Subcutaneous abdominal adipose tissue (tissue), 5 donors: ENCODE results near the gene LRMDA.
"Not testable (repeated sequence)": the region's sequence is repeated elsewhere in the genome, so short reads cannot be mapped to it uniquely, and the experiment has no call there.

Experiments
- H3K27ac ChIP-seq: one replicate; pipeline ENCODE4 v1.7.0; 2013; ENCODE audit warnings: low read depth, mild to moderate bottlenecking, inconsistent platforms, low read length, moderate library complexity
- H3K27me3 ChIP-seq, 5 donors: one replicate each; pipeline ENCODE4 v1.7.0; 2013; ENCODE audit warnings: low read length in 5 of 5, inconsistent platforms in 1 of 5; ENCODE audit not compliant: control insufficient read depth in 5 of 5, insufficient read depth in 4 of 5
- H3K36me3 ChIP-seq, 5 donors: one replicate each; pipeline ENCODE4 v1.7.0; 2013; ENCODE audit warnings: low read length in 5 of 5; ENCODE audit not compliant: control insufficient read depth in 5 of 5, insufficient read depth in 5 of 5
- H3K4me1 ChIP-seq, 5 donors: one replicate each; pipeline ENCODE4 v1.7.0; 2013; ENCODE audit warnings: low read length in 5 of 5, mild to moderate bottlenecking in 3 of 5, moderate library complexity in 1 of 5; ENCODE audit not compliant: control insufficient read depth in 5 of 5, insufficient read depth in 5 of 5
- H3K4me3 ChIP-seq, 5 donors: one replicate each; pipeline ENCODE4 v1.7.0; 2013; ENCODE audit warnings: low read length in 5 of 5, low read depth in 1 of 5
- H3K9ac ChIP-seq, 5 donors: one replicate each; pipeline ENCODE4 v1.7.0; 2013; ENCODE audit warnings: low read length in 5 of 5, mild to moderate bottlenecking in 4 of 5, moderate library complexity in 3 of 5
- H3K9me3 ChIP-seq, 5 donors: one replicate each; pipeline ENCODE4 v1.7.0; 2013; ENCODE audit warnings: low read length in 5 of 5; ENCODE audit not compliant: control insufficient read depth in 5 of 5
- donor health status: healthy.
- donor health status: healthy.
- donor health status: healthy.
- donor health status: healthy.
- donor health status: healthy.

The LRMDA gene

DNA sequence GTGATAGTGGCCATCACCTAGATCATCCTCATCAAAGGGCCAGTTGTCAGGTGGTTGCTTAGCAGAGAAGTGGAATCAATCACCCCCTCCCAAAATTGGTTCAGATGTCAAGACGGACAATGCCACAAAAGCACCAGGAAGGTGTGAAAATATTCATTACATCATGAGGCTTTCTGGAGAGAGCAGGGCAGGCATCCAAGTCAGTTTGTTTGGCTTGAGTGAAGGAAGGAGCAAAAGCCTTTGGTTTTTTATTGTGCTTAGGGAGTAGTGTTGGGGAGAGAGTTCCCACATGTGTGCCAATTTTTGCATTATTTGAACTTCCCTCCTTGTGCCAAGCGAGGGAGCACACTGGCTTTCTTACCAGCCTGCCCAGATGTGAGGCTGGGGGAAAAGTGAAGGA, 1082.9 kb downstream of the LRMDA start:
- Histone ChIP-seq H3K4me1 (peaks cover 0 to 3% (median 0%) of the 10 kb centered on the region in 5 donors), H3K27me3 (no peaks in the 10 kb centered on the region), H3K9ac (no peak overlapping the region), H3K4me3 (no peak overlapping the region), H3K36me3 (no peaks in the 10 kb centered on the region), H3K9me3 (no peaks in the 10 kb centered on the region), H3K27ac (no peak overlapping the region)

DNA sequence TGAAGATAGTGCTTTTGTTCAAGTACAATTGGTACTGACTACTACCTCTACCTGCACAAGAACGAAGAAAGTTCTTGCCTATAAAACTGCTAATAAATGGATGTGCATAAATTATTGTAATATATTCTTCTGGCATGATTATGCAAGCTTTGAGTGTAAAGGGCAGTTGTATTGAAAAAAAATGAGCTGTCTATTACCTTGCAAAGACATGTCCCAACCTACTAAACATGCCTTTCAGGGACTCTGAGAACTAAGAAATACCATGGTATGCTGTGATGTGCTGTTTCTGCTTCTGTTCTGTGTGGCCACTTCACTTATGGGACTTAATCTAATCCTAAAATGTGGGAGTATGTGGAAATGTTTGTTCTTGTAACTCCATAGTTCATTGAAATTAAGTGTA, 1083.4 kb downstream of the LRMDA start:
- no peak overlapping the region for H3K27ac ChIP-seq
- H3K4me1 ChIP-seq, result no peaks in the 10 kb centered on the region
- no peaks in the 10 kb centered on the region for H3K9me3 ChIP-seq
- no peak overlapping the region for H3K4me3 ChIP-seq
- H3K27me3 ChIP-seq, result no peaks in the 10 kb centered on the region
- H3K9ac ChIP-seq, result no peak overlapping the region
- no peaks in the 10 kb centered on the region for H3K36me3 ChIP-seq

DNA sequence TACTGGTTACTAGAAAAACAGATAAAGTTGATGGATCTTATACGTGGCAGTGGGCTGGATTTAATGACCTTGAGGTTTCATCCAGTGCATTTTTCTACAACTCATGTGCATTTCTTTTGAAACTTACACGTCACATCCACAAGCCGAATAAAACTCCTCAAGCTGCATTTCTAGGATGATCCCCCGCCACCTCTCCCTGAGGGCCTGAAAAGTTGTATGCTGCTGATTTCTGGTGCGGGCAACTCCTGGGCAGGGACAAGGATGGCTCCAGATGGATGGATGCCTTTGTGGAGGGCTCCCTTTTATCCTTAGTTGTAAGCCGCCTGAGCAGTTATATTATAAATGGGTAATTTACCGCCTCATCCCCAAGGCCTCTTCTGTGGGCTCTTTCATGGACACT, 1091.1 kb downstream of the LRMDA start:
- H3K36me3 ChIP-seq, result no peaks in the 10 kb centered on the region
- H3K27ac ChIP-seq, result no peak overlapping the region
- H3K27me3 ChIP-seq, result no peaks in the 10 kb centered on the region
- H3K4me1 ChIP-seq, result peaks cover 0 to 7% (median 0%) of the 10 kb centered on the region in 5 donors
- no peak overlapping the region for H3K9ac ChIP-seq
- peaks cover 0 to 5% (median 0%) of the 10 kb centered on the region in 5 donors for H3K9me3 ChIP-seq
- no peak overlapping the region for H3K4me3 ChIP-seq

DNA sequence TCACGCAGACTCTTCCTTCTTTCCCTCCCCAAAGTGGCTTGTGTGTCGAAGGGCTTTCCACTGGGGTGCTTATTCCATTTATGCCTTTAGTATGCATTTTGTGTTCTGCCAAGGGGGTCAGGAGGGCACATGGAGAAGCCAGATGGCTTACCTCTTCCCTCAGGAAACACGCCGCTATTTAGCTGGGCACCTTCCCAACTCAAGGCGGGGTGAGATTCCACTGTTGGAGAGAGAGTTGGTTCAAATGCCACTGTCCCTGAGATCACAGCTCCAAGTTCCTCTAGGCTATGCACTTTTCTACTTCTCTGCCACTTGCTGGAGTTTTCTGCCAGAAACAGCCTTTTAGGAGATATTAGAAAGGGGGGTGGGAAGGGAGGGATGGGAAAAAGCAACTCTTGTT, 1091.8 kb downstream of the LRMDA start:
- no peaks in the 10 kb centered on the region for H3K27me3 ChIP-seq
- H3K9me3 ChIP-seq, result peaks cover 0 to 5% (median 0%) of the 10 kb centered on the region in 5 donors
- no peak overlapping the region for H3K9ac ChIP-seq
- no peak overlapping the region for H3K4me3 ChIP-seq
- H3K36me3 ChIP-seq, result no peaks in the 10 kb centered on the region
- no peak overlapping the region for H3K27ac ChIP-seq
- H3K4me1 ChIP-seq, result peaks cover 0 to 7% (median 0%) of the 10 kb centered on the region in 5 donors

DNA sequence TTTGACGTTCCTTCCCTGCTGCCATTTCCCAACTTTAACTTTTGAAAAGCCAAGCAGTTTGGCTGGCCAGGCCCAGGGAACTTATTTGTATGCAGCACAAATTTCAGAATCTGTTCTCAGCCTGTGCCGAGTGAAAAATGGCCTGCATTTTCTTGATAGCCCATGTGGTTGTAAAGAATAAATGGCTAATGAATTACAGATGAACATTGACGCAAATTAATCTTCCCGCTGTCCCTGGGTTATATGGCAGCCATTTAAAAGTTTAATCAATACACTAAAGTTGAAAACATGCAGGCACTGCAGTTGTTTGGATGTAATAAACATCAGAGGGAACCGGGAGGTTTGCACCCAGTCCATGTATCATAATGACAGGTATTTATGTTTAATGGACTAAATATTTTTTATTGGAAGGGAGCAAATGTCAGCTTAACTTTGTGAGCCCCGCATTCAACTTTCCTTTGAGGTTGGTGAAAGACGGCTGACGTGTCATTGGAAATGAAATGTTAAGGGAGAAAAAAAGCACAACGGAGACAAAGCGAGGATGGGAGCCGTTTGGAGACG, 1092.4 kb downstream of the LRMDA start:
- Histone ChIP-seq H3K27ac (no peak overlapping the region), H3K4me1 (peaks cover 0 to 7% (median 0%) of the 10 kb centered on the region in 5 donors), H3K9ac (no peak overlapping the region), H3K9me3 (peaks cover 0 to 5% (median 0%) of the 10 kb centered on the region in 5 donors), H3K36me3 (no peaks in the 10 kb centered on the region), H3K4me3 (no peak overlapping the region), H3K27me3 (no peaks in the 10 kb centered on the region)

DNA sequence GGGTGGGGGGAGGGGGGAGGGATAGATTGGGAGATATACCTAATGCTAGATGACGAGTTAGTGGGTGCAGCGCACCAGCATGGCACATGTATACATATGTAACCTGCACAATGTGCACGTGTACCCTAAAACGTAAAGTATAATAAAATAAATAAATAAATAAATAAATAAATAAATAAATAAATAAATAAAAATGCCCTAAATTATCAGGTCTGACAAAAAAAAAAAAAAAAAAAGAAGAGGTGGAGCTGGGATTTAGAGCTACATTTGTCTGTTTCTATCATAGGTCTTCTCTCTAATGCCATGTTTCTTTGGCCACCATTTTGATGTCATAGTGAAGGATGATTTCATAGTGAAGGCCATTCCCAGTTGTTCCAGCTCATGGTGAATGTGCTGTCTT, 1095.4 kb downstream of the LRMDA start:
- H3K36me3 ChIP-seq, H3K27me3 ChIP-seq, H3K4me1 ChIP-seq, H3K27ac ChIP-seq, H3K4me3 ChIP-seq, H3K9me3 ChIP-seq, H3K9ac ChIP-seq: not testable (repeated sequence)

DNA sequence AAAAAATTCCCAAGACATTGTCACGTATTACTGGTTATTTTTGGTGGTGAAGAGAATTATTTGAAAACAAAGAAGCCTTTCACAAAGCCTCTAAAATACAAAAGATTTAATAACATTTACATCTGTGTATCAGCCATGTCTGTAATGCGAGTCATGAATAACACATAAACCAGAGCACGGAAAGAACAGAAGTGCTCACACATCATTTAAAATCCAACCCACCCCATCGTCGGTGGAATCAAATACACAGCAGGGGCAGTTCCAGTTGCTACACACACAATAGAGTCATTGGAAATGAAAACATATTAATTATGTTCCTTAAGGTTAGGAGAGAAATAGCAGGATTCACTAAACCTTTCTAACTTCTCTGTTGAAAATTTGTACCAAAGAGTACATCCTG, 1108.9 kb downstream of the LRMDA start:
- Histone ChIP-seq H3K4me1 (peaks cover 0 to 6% (median 0%) of the 10 kb centered on the region in 5 donors), H3K36me3 (no peaks in the 10 kb centered on the region), H3K4me3 (no peak overlapping the region), H3K9ac (no peak overlapping the region), H3K9me3 (no peaks in the 10 kb centered on the region), H3K27ac (no peak overlapping the region), H3K27me3 (no peaks in the 10 kb centered on the region)

DNA sequence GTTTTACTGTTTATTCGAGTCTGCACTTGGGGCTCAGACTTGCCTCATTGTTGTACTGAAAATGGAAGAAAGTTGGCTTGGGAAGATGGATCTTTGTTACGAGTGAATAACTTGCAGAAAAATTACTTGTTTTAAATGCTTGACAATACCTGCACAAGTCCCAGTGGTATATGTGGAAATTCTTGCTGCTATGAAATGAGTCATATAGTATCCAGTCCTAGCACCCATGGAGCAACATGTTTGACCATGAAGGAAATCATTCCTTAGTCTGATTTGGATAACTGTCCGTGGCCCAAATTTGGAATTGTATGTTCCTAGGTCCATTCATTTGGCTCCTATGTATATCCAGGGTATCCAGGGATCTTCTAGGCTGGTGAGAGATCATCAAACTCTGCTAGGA, 1109.4 kb downstream of the LRMDA start:
- H3K9ac ChIP-seq, result no peak overlapping the region
- peaks cover 0 to 6% (median 0%) of the 10 kb centered on the region in 5 donors for H3K4me1 ChIP-seq
- H3K36me3 ChIP-seq, result no peaks in the 10 kb centered on the region
- H3K27ac ChIP-seq, result no peak overlapping the region
- no peaks in the 10 kb centered on the region for H3K27me3 ChIP-seq
- no peaks in the 10 kb centered on the region for H3K9me3 ChIP-seq
- H3K4me3 ChIP-seq, result no peak overlapping the region

DNA sequence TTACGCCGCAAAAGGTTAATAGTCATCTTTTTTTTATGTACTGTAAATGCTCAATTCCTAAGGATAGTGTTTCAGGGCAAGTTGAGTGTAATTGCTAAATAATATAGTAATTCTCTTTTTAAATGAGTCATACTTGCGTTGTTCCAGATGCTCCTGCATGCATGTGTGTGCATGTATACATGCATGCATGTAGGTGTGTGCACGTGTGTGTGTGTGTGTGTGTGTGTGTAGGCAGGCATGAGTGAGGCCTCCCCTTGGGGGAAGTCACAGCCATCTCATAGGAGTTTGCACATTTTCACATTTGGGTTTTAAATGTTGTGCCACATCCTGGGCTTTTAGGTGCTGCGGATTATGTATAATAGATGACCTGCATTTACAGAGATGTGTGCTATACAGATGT, 1110.4 kb downstream of the LRMDA start:
- Histone ChIP-seq H3K9ac (no peak overlapping the region), H3K9me3 (no peaks in the 10 kb centered on the region), H3K27me3 (no peaks in the 10 kb centered on the region), H3K4me1 (peaks cover 0 to 6% (median 0%) of the 10 kb centered on the region in 5 donors), H3K4me3 (no peak overlapping the region), H3K27ac (no peak overlapping the region), H3K36me3 (no peaks in the 10 kb centered on the region)

DNA sequence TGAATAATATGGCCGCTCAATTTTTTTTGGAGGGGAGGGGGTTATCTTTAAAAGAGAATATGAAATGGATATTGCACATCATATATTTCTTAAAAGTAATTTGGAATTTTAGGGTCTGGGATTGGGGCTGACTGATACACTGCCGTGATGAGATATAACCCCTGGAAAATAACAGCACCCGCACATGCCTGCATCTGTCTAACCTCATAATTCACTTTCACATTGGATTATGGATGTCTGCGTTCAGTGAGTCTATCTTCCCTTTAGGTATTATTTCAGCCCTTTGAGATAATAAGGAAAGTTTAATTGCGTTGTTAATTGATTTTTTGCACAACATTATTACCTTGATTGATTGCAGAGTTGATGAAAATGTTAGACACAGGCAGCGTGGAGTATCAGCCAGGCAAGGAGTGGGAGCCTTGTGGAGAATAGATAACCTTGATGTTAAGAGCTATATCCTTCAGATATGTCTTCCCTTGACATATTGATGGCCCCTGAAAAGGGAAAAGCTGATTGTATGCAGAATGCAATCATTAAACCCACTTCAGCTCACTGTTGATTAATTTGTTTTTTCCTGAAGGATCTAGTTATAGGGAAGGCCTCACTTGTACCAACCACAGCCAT, 1111.0 kb downstream of the LRMDA start:
- Histone ChIP-seq H3K4me1 (peaks cover 0 to 6% (median 3%) of the 10 kb centered on the region in 5 donors), H3K4me3 (no peak overlapping the region), H3K27me3 (no peaks in the 10 kb centered on the region), H3K9ac (no peak overlapping the region), H3K36me3 (no peaks in the 10 kb centered on the region), H3K27ac (no peak overlapping the region), H3K9me3 (no peaks in the 10 kb centered on the region)
